Measurements from ENCODE around the gene ADAR. TPM values are rescaled to one million over a fixed set of nuclear protein-coding genes. Genes with fewer than 3 reads are reported as not detected.
A peak's percentile ranks its signal among the peaks of the same experiment; 100 is the strongest.

ADAR gene
- total RNA-seq, 2 experiments from 2014 or later = 261 to 267 TPM

GRCh38 chr1:154641534-154641933, 33.5 kb upstream of the ADAR start:
- H3K27ac Mint-ChIP-seq = no peak overlapping the region
- POLR2A ChIA-PET = no interaction called here
- no peaks in the 10 kb centered on the region for H3K4me1 Mint-ChIP-seq (ENCODE audit: low read depth)
- H3K4me3 Mint-ChIP-seq = no peak overlapping the region
- peaks cover 5% of the 10 kb centered on the region for H3K27me3 Mint-ChIP-seq
- ATAC-seq = no peak
- CTCF ChIA-PET = interaction anchor here (1.1 to 1.4 kb wide), 3 partner anchors 22 to 450 kb away, joined by 3 read pairs; no protein-coding TSS in a partner anchor
- H3K36me3 Mint-ChIP-seq (ENCODE audit: low read depth) = peaks cover 1% of the 10 kb centered on the region
- no peak for DNase-seq
- intact Hi-C loops (cut with micrococcal nuclease) = no loop called here
- TF ChIP-seq, protein P1, sequence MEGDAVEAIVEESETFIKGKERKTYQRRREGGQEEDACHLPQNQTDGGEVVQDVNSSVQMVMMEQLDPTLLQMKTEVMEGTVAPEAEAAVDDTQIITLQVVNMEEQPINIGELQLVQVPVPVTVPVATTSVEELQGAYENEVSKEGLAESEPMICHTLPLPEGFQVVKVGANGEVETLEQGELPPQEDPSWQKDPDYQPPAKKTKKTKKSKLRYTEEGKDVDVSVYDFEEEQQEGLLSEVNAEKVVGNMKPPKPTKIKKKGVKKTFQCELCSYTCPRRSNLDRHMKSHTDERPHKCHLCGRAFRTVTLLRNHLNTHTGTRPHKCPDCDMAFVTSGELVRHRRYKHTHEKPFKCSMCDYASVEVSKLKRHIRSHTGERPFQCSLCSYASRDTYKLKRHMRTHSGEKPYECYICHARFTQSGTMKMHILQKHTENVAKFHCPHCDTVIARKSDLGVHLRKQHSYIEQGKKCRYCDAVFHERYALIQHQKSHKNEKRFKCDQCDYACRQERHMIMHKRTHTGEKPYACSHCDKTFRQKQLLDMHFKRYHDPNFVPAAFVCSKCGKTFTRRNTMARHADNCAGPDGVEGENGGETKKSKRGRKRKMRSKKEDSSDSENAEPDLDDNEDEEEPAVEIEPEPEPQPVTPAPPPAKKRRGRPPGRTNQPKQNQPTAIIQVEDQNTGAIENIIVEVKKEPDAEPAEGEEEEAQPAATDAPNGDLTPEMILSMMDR (IDR thresholded peaks at IDR 0.05) = no peak
- H3K9me3 Mint-ChIP-seq = peaks cover 5% of the 10 kb centered on the region

DNA sequence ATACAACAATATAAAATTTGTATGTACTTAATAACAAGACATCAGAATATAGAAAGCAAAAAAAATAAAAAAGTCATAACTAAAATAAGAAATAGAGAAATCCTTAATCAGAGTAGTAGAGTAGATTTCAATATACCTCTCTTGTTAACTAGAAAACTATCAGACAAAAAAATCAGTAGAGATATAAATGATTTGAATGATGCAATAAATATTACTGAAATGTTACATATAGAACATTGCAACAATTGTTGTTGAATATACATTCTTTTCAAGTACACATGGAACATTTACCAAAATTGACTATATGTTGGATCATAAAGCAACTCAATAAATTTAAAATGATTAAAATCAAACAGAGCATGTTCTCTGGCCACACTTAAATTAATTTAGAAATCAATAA, 31.9 kb upstream of the ADAR start:
- no peak for ATAC-seq
- Mint-ChIP-seq H3K4me3 (no peak overlapping the region), H3K4me1 (ENCODE audit: low read depth) (no peaks in the 10 kb centered on the region), H3K27me3 (peaks cover 18% of the 10 kb centered on the region), H3K27ac (no peak overlapping the region), H3K9me3 (peaks cover 5% of the 10 kb centered on the region), H3K36me3 (ENCODE audit: low read depth) (peaks cover 1% of the 10 kb centered on the region)
- DNase-seq = no peak
- ChIA-PET POLR2A (no interaction called here), CTCF (no interaction called here)
- TF ChIP-seq, protein P1 (IDR thresholded peaks at IDR 0.05) = no peak
- intact Hi-C loops (cut with micrococcal nuclease) = no loop called here

DNA sequence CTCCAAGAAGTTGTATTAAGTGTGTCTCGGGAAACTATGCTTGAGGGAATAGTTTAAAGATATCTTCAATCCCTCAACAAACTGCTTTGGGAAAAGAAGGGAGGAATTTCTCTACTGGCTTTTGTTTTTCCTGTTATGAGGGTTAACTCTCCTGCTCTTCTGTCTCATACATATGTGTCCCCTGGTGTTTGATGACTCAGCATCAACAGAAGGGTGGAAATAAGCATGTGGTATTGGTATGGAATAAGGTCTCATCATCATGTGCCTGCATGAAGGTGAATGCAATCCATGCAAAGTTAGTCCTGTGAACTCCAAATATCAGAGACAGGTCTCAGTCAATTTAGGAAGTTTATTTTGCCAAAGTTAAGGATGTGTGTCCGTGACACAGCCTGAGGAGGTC, 27.2 kb upstream of the ADAR start:
- Mint-ChIP-seq H3K9me3 (peaks cover 5% of the 10 kb centered on the region), H3K4me3 (no peak overlapping the region), H3K27me3 (peaks cover 23% of the 10 kb centered on the region), H3K4me1 (ENCODE audit: low read depth) (no peaks in the 10 kb centered on the region), H3K27ac (no peak overlapping the region), H3K36me3 (ENCODE audit: low read depth) (peaks cover 1% of the 10 kb centered on the region)
- CTCF ChIA-PET = interaction anchor here (0.9 kb wide), 1 partner anchor 44 kb away, joined by 3 read pairs; no protein-coding TSS in a partner anchor
- ATAC-seq (no peak), DNase-seq (no peak)
- TF ChIP-seq, protein P1 (IDR thresholded peaks at IDR 0.05) = no peak
- POLR2A ChIA-PET = no interaction called here
- intact Hi-C loops (cut with micrococcal nuclease) = no loop called here

- Mint-ChIP-seq H3K27me3 (peaks cover 5% of the 10 kb centered on the region), H3K27ac (no peak overlapping the region), H3K4me3 (no peak overlapping the region), H3K9me3 (peaks cover 7% of the 10 kb centered on the region), H3K36me3 (ENCODE audit: low read depth) (peaks cover 21% of the 10 kb centered on the region), H3K4me1 (ENCODE audit: low read depth) (peaks cover 24% of the 10 kb centered on the region)
- DNase-seq (no peak), ATAC-seq (no peak)
- TF ChIP-seq, protein P1 (IDR thresholded peaks at IDR 0.05) = no peak
- ChIA-PET CTCF (interaction anchor here (1.7 kb wide), 1 partner anchor 70 kb away, joined by 6 read pairs; no protein-coding TSS in a partner anchor), POLR2A (no interaction called here)
- intact Hi-C loops (cut with micrococcal nuclease) = no loop called here
Measured at GRCh38 chr1:154629675-154630073, 21.7 kb upstream of the ADAR start.

DNA sequence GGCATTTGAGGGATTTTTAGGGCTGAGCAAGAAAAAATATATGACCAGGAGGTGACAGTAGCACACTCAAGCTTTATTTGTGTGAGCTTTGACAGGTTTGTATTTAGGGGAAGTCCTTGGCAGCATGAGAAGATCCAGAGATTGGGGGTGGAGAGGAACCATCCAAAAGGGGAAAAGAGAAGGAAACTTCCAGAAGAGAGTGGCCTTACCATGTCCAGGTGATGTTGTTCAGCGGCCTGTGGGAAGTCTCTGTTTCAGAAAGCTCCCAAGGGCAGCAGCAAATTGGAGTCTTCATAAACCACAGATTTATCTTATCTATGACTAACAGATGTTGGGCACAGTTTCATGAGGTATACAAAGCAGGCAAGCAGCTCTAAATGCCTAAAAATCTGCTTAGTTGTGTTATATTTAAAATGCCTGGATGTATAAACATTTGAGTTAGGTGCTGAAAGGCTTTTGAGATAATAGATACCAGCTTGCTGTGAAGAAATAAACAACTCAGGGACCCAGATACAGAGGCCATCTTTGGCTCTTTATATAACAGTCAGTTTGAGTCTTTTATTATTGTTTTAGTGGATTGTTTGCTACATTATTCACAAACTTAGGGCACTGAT, 21.2 kb upstream of the ADAR start:
- Mint-ChIP-seq H3K9me3 (peaks cover 7% of the 10 kb centered on the region), H3K4me3 (peak overlapping the region; percentile 99), H3K4me1 (ENCODE audit: low read depth) (peaks cover 28% of the 10 kb centered on the region), H3K27ac (peak overlapping the region; percentile 96), H3K27me3 (peaks cover 5% of the 10 kb centered on the region), H3K36me3 (ENCODE audit: low read depth) (peaks cover 25% of the 10 kb centered on the region)
- CTCF ChIA-PET = interaction anchor here (1.7 kb wide), 1 partner anchor 70 kb away, joined by 6 read pairs; no protein-coding TSS in a partner anchor
- no peak for DNase-seq
- intact Hi-C loops (cut with micrococcal nuclease) = no loop called here
- TF ChIP-seq, protein P1 (IDR thresholded peaks at IDR 0.05) = no peak
- no peak for ATAC-seq
- POLR2A ChIA-PET = interaction anchor here (1.0 kb wide), 1 partner anchor 23 kb away, joined by 5 read pairs; no protein-coding TSS in a partner anchor
